ENCODE measurements around the gene LRRC53. TPM values are rescaled to one million over a fixed set of nuclear protein-coding genes. Genes with fewer than 3 reads are reported as not detected.

The LRRC53 gene
- total RNA-seq, 1 donor: not detected

- Histone ChIP-seq H3K9me3 (ENCODE audit: low read depth, low read length) (no peaks in the 10 kb centered on the region), H3K4me1 (ENCODE audit: insufficient read depth, low read length) (no peaks in the 10 kb centered on the region), H3K4me3 (ENCODE audit: low read length) (no peak overlapping the region), H3K27me3 (ENCODE audit: insufficient read depth, low read length) (no peaks in the 10 kb centered on the region)
These were observed 82.0 kb downstream of the LRRC53 start for GRCh38 chr1:74430342-74430934.

- no peaks in the 10 kb centered on the region for H3K9me3 ChIP-seq (ENCODE audit: low read depth, low read length)
- H3K4me1 ChIP-seq (ENCODE audit: insufficient read depth, low read length): no peaks in the 10 kb centered on the region
- no peak overlapping the region for H3K4me3 ChIP-seq (ENCODE audit: low read length)
- no peaks in the 10 kb centered on the region for H3K27me3 ChIP-seq (ENCODE audit: insufficient read depth, low read length)
These were observed 82.8 kb downstream of the LRRC53 start for GRCh38 chr1:74429580-74429979.

GRCh38 chr1:74427681-74428080 is 84.7 kb downstream of the LRRC53 start:
- H3K4me1 ChIP-seq (ENCODE audit: insufficient read depth, low read length): no peaks in the 10 kb centered on the region
- no peak overlapping the region for H3K4me3 ChIP-seq (ENCODE audit: low read length)
- no peaks in the 10 kb centered on the region for H3K27me3 ChIP-seq (ENCODE audit: insufficient read depth, low read length)
- H3K9me3 ChIP-seq (ENCODE audit: low read depth, low read length): no peaks in the 10 kb centered on the region

- Histone ChIP-seq H3K9me3 (ENCODE audit: low read depth, low read length) (no peaks in the 10 kb centered on the region), H3K4me3 (ENCODE audit: low read length) (no peak overlapping the region)
These were observed 86.0 kb downstream of the LRRC53 start for GRCh38 chr1:74426208-74426937.

GRCh38 chr1:74425676-74426075 is 86.7 kb downstream of the LRRC53 start:
- Histone ChIP-seq H3K27me3 (ENCODE audit: insufficient read depth, low read length) (no peaks in the 10 kb centered on the region), H3K9me3 (ENCODE audit: low read depth, low read length) (no peaks in the 10 kb centered on the region), H3K4me3 (ENCODE audit: low read length) (no peak overlapping the region), H3K4me1 (ENCODE audit: insufficient read depth, low read length) (no peaks in the 10 kb centered on the region)

More at GRCh38 chr1:74426208-74426937, 86.0 kb downstream of the LRRC53 start:
- H3K27me3 ChIP-seq (ENCODE audit: insufficient read depth, low read length): no peaks in the 10 kb centered on the region
- H3K4me1 ChIP-seq (ENCODE audit: insufficient read depth, low read length): no peaks in the 10 kb centered on the region

- no peaks in the 10 kb centered on the region for H3K27me3 ChIP-seq (ENCODE audit: insufficient read depth, low read length)
- H3K4me3 ChIP-seq (ENCODE audit: low read length): no peak overlapping the region
- no peaks in the 10 kb centered on the region for H3K9me3 ChIP-seq (ENCODE audit: low read depth, low read length)
- H3K4me1 ChIP-seq (ENCODE audit: insufficient read depth, low read length): no peaks in the 10 kb centered on the region
These were observed 88.9 kb downstream of the LRRC53 start for GRCh38 chr1:74423471-74423870.

- H3K9me3 ChIP-seq (ENCODE audit: low read depth, low read length): no peaks in the 10 kb centered on the region
- no peaks in the 10 kb centered on the region for H3K27me3 ChIP-seq (ENCODE audit: insufficient read depth, low read length)
- H3K4me1 ChIP-seq (ENCODE audit: insufficient read depth, low read length): no peaks in the 10 kb centered on the region
- H3K4me3 ChIP-seq (ENCODE audit: low read length): no peak overlapping the region
These were observed 89.8 kb downstream of the LRRC53 start for GRCh38 chr1:74422421-74423292.

GRCh38 chr1:74420467-74420866 is 91.9 kb downstream of the LRRC53 start:
- H3K4me3 ChIP-seq (ENCODE audit: low read length): no peak overlapping the region
- no peaks in the 10 kb centered on the region for H3K9me3 ChIP-seq (ENCODE audit: low read depth, low read length)
- no peaks in the 10 kb centered on the region for H3K4me1 ChIP-seq (ENCODE audit: insufficient read depth, low read length)
- no peaks in the 10 kb centered on the region for H3K27me3 ChIP-seq (ENCODE audit: insufficient read depth, low read length)

Other genes with a start within 250 kb of the LRRC53 start
- gene ERICH3, start 161.2 kb upstream of the LRRC53 start, total RNA-seq: under 0.01 TPM
- 2.7 TPM for gene CRYZ, start 220.4 kb upstream of the LRRC53 start, total RNA-seq
- gene TYW3, start 220.5 kb upstream of the LRRC53 start, total RNA-seq: 8.9 TPM

Data from mononuclear cell (primary cell).